Measurements from ENCODE around the gene ABI3BP.

Gene ABI3BP

GRCh38 chr3:100966807-100967206, 26.4 kb downstream of the ABI3BP start:
- no peak overlapping the region for H4K8ac ChIP-seq (ENCODE audit: low read depth, low read length)
- no peak overlapping the region for H3K18ac ChIP-seq (ENCODE audit: low read length)
- DNase-seq: no peak
- no peak overlapping the region for H2AK5ac ChIP-seq (ENCODE audit: low read length)
- no peak overlapping the region for H3K23ac ChIP-seq (ENCODE audit: low read length)
- H2BK120ac ChIP-seq (ENCODE audit: insufficient read depth, low read length, poor library complexity): no peak overlapping the region
- H4K12ac ChIP-seq (ENCODE audit: low read depth, low read length): no peak overlapping the region
- H3K79me1 ChIP-seq (ENCODE audit: low read length): no peaks in the 10 kb centered on the region
- H2BK5ac ChIP-seq (ENCODE audit: low read depth, low read length, poor library complexity): no peak overlapping the region
- no peak overlapping the region for H3K4me2 ChIP-seq (ENCODE audit: low read length)
- no peak overlapping the region for H3K14ac ChIP-seq (ENCODE audit: low read length)
- no peak overlapping the region for H4K91ac ChIP-seq (ENCODE audit: low read depth, low read length)
- no peaks in the 10 kb centered on the region for H3K4me1 ChIP-seq (ENCODE audit: control insufficient read depth in 1 of 2, insufficient read depth in 2 of 2, low read length in 2 of 2)
- H3K4me3 ChIP-seq (ENCODE audit: low read depth, low read length): no peak overlapping the region
- H3K27ac ChIP-seq (ENCODE audit: low read depth, low read length): no peak overlapping the region
- H2BK12ac ChIP-seq (ENCODE audit: low read length): no peak overlapping the region
- no CpG with 5 or more reads among the region's 2 CpGs for WGBS (ENCODE audit: extremely low coverage, insufficient coverage, insufficient read length)
- H3K36me3 ChIP-seq (ENCODE audit: control insufficient read depth in 1 of 2, insufficient read depth in 2 of 2, low read length in 2 of 2): no peaks in the 10 kb centered on the region
- no peaks in the 10 kb centered on the region for H3K79me2 ChIP-seq (ENCODE audit: control insufficient read depth, insufficient read depth, low read length, poor library complexity)
- no peaks in the 10 kb centered on the region for H3K9me3 ChIP-seq (ENCODE audit: insufficient read depth, low read depth, low read length)
- no peak overlapping the region for H2AFZ ChIP-seq (ENCODE audit: insufficient read depth, low read length, poor library complexity)
- H3K27me3 ChIP-seq (ENCODE audit: insufficient read depth, low read length): no peaks in the 10 kb centered on the region
- no peak overlapping the region for H3K4ac ChIP-seq (ENCODE audit: low read depth, low read length)
- no peak overlapping the region for H3K9ac ChIP-seq (ENCODE audit: low read length)

- Histone ChIP-seq H4K8ac (ENCODE audit: low read depth, low read length) (no peak overlapping the region), H3K18ac (ENCODE audit: low read length) (no peak overlapping the region), H3K9ac (ENCODE audit: low read length) (no peak overlapping the region), H3K4me1 (ENCODE audit: control insufficient read depth in 1 of 2, insufficient read depth in 2 of 2, low read length in 2 of 2) (no peaks in the 10 kb centered on the region), H4K12ac (ENCODE audit: low read depth, low read length) (no peak overlapping the region), H3K79me2 (ENCODE audit: control insufficient read depth, insufficient read depth, low read length, poor library complexity) (no peaks in the 10 kb centered on the region), H2AK5ac (ENCODE audit: low read length) (no peak overlapping the region), H3K14ac (ENCODE audit: low read length) (no peak overlapping the region), H3K36me3 (ENCODE audit: control insufficient read depth in 1 of 2, insufficient read depth in 2 of 2, low read length in 2 of 2) (no peaks in the 10 kb centered on the region), H3K4me3 (ENCODE audit: low read depth, low read length) (no peak overlapping the region), H2BK120ac (ENCODE audit: insufficient read depth, low read length, poor library complexity) (no peak overlapping the region), H3K9me3 (ENCODE audit: insufficient read depth, low read depth, low read length) (no peaks in the 10 kb centered on the region), H3K23ac (ENCODE audit: low read length) (no peak overlapping the region), H4K91ac (ENCODE audit: low read depth, low read length) (no peak overlapping the region), H2BK12ac (ENCODE audit: low read length) (no peak overlapping the region), H2BK5ac (ENCODE audit: low read depth, low read length, poor library complexity) (no peak overlapping the region), H2AFZ (ENCODE audit: insufficient read depth, low read length, poor library complexity) (no peak overlapping the region), H3K4ac (ENCODE audit: low read depth, low read length) (no peak overlapping the region), H3K27me3 (ENCODE audit: insufficient read depth, low read length) (no peaks in the 10 kb centered on the region), H3K27ac (ENCODE audit: low read depth, low read length) (no peak overlapping the region), H3K79me1 (ENCODE audit: low read length) (no peaks in the 10 kb centered on the region), H3K4me2 (ENCODE audit: low read length) (no peak overlapping the region)
- no peak for DNase-seq
- no CpG with 5 or more reads among the region's 3 CpGs for WGBS (ENCODE audit: extremely low coverage, insufficient coverage, insufficient read length)
Measured at GRCh38 chr3:100966049-100966491, 27.2 kb downstream of the ABI3BP start.

GRCh38 chr3:100963041-100963440, 30.2 kb downstream of the ABI3BP start:
- Histone ChIP-seq H3K9ac (ENCODE audit: low read length) (no peak overlapping the region), H3K79me2 (ENCODE audit: control insufficient read depth, insufficient read depth, low read length, poor library complexity) (no peaks in the 10 kb centered on the region), H3K9me3 (ENCODE audit: insufficient read depth, low read depth, low read length) (no peaks in the 10 kb centered on the region), H3K27ac (ENCODE audit: low read depth, low read length) (no peak overlapping the region), H3K4me3 (ENCODE audit: low read depth, low read length) (no peak overlapping the region), H3K27me3 (ENCODE audit: insufficient read depth, low read length) (no peaks in the 10 kb centered on the region), H2AK5ac (ENCODE audit: low read length) (no peak overlapping the region), H2BK12ac (ENCODE audit: low read length) (no peak overlapping the region), H3K4me2 (ENCODE audit: low read length) (no peak overlapping the region), H2AFZ (ENCODE audit: insufficient read depth, low read length, poor library complexity) (no peak overlapping the region), H4K91ac (ENCODE audit: low read depth, low read length) (no peak overlapping the region), H3K4me1 (ENCODE audit: control insufficient read depth in 1 of 2, insufficient read depth in 2 of 2, low read length in 2 of 2) (no peaks in the 10 kb centered on the region), H3K14ac (ENCODE audit: low read length) (no peak overlapping the region), H3K36me3 (ENCODE audit: control insufficient read depth in 1 of 2, insufficient read depth in 2 of 2, low read length in 2 of 2) (no peaks in the 10 kb centered on the region), H3K23ac (ENCODE audit: low read length) (no peak overlapping the region), H4K12ac (ENCODE audit: low read depth, low read length) (no peak overlapping the region), H2BK5ac (ENCODE audit: low read depth, low read length, poor library complexity) (no peak overlapping the region), H2BK120ac (ENCODE audit: insufficient read depth, low read length, poor library complexity) (no peak overlapping the region), H3K18ac (ENCODE audit: low read length) (no peak overlapping the region), H4K8ac (ENCODE audit: low read depth, low read length) (no peak overlapping the region), H3K79me1 (ENCODE audit: low read length) (no peaks in the 10 kb centered on the region), H3K4ac (ENCODE audit: low read depth, low read length) (no peak overlapping the region)
- DNase-seq: no peak
- no CpG with 5 or more reads among the region's 1 CpG for WGBS (ENCODE audit: extremely low coverage, insufficient coverage, insufficient read length)

- no peak for DNase-seq
- H3K14ac ChIP-seq (ENCODE audit: low read length): no peak overlapping the region
- no peak overlapping the region for H3K18ac ChIP-seq (ENCODE audit: low read length)
- no peak overlapping the region for H2AK5ac ChIP-seq (ENCODE audit: low read length)
- H3K27ac ChIP-seq (ENCODE audit: low read depth, low read length): no peak overlapping the region
- no CpG with 5 or more reads among the region's 3 CpGs for WGBS (ENCODE audit: extremely low coverage, insufficient coverage, insufficient read length)
- no peak overlapping the region for H3K4me3 ChIP-seq (ENCODE audit: low read depth, low read length)
- H3K4me2 ChIP-seq (ENCODE audit: low read length): no peak overlapping the region
- no peaks in the 10 kb centered on the region for H3K4me1 ChIP-seq (ENCODE audit: control insufficient read depth in 1 of 2, insufficient read depth in 2 of 2, low read length in 2 of 2)
- no peaks in the 10 kb centered on the region for H3K79me2 ChIP-seq (ENCODE audit: control insufficient read depth, insufficient read depth, low read length, poor library complexity)
- H3K23ac ChIP-seq (ENCODE audit: low read length): no peak overlapping the region
- H2BK120ac ChIP-seq (ENCODE audit: insufficient read depth, low read length, poor library complexity): no peak overlapping the region
- H2BK12ac ChIP-seq (ENCODE audit: low read length): no peak overlapping the region
- no peaks in the 10 kb centered on the region for H3K27me3 ChIP-seq (ENCODE audit: insufficient read depth, low read length)
- no peak overlapping the region for H4K12ac ChIP-seq (ENCODE audit: low read depth, low read length)
- no peak overlapping the region for H4K91ac ChIP-seq (ENCODE audit: low read depth, low read length)
- H3K79me1 ChIP-seq (ENCODE audit: low read length): no peaks in the 10 kb centered on the region
- H3K4ac ChIP-seq (ENCODE audit: low read depth, low read length): no peak overlapping the region
- H3K9me3 ChIP-seq (ENCODE audit: insufficient read depth, low read depth, low read length): no peaks in the 10 kb centered on the region
- no peak overlapping the region for H2AFZ ChIP-seq (ENCODE audit: insufficient read depth, low read length, poor library complexity)
- H3K9ac ChIP-seq (ENCODE audit: low read length): no peak overlapping the region
- H2BK5ac ChIP-seq (ENCODE audit: low read depth, low read length, poor library complexity): no peak overlapping the region
- no peaks in the 10 kb centered on the region for H3K36me3 ChIP-seq (ENCODE audit: control insufficient read depth in 1 of 2, insufficient read depth in 2 of 2, low read length in 2 of 2)
- H4K8ac ChIP-seq (ENCODE audit: low read depth, low read length): no peak overlapping the region
Measured at GRCh38 chr3:100957261-100957986, 35.8 kb downstream of the ABI3BP start.

Measured in trophoblast cell (in vitro differentiated cells and primary cell).